HT-29 (cell line): ENCODE results near the gene TECPR2. TPM values are rescaled to one million over a fixed set of nuclear protein-coding genes. Genes with fewer than 3 reads are reported as not detected.
"Not testable (repeated sequence)": the region's sequence is repeated elsewhere in the genome, so short reads cannot be mapped to it uniquely, and the experiment has no call there.

ENCODE experiments used
- DNase-seq: peaks from one replicate; pipeline ENCODE4 v3.0.0-alpha.2; 2015; ENCODE audit warnings: low spot score
- total RNA-seq: library from RNA; depleted of rRNA; stranded (reverse); fragments of >200 nt; shearing (Covaris generic); gene quantifications from 2 replicates; pipeline ENCODE4 v1.2.3, GENCODE V29; 2014; rRNA removed

Gene TECPR2, protein sequence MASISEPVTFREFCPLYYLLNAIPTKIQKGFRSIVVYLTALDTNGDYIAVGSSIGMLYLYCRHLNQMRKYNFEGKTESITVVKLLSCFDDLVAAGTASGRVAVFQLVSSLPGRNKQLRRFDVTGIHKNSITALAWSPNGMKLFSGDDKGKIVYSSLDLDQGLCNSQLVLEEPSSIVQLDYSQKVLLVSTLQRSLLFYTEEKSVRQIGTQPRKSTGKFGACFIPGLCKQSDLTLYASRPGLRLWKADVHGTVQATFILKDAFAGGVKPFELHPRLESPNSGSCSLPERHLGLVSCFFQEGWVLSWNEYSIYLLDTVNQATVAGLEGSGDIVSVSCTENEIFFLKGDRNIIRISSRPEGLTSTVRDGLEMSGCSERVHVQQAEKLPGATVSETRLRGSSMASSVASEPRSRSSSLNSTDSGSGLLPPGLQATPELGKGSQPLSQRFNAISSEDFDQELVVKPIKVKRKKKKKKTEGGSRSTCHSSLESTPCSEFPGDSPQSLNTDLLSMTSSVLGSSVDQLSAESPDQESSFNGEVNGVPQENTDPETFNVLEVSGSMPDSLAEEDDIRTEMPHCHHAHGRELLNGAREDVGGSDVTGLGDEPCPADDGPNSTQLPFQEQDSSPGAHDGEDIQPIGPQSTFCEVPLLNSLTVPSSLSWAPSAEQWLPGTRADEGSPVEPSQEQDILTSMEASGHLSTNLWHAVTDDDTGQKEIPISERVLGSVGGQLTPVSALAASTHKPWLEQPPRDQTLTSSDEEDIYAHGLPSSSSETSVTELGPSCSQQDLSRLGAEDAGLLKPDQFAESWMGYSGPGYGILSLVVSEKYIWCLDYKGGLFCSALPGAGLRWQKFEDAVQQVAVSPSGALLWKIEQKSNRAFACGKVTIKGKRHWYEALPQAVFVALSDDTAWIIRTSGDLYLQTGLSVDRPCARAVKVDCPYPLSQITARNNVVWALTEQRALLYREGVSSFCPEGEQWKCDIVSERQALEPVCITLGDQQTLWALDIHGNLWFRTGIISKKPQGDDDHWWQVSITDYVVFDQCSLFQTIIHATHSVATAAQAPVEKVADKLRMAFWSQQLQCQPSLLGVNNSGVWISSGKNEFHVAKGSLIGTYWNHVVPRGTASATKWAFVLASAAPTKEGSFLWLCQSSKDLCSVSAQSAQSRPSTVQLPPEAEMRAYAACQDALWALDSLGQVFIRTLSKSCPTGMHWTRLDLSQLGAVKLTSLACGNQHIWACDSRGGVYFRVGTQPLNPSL (N-terminal part only)
- total RNA-seq, result 5.3 and 8.9 TPM in 2 replicates

DNA sequence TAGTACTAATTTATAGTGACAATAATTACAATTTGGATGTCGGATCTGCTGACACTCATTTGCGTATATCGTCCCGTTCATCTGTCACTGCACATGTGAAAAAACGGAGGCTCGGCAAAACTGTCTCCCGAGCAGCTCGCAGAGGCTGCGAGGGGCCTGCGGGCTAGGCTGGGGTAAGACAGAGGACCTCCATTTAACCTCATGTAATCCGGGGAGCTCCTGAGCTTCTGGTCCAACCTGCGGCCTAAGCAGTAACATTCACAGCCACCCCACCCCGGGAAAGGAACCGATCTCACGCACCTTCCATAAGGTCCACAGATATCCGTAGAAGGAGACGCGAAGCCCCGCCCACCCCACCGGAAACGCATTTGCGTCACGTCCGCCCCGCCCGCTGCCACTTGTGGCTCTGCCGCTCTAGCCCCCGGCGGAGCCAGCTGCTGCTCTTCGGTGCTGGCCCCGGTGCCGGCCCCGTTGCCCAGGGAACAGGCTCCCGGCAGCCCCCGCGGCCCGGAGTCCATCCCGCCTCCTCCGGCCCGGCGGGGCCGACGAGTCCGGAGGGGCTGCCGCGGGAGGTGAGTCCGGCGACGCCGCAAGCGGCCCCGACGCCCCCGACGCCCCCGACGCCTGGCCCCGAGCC, at the start of gene TECPR2, which contains the start of gene CINP:
Gene TECPR2, plus strand, starts transcription at position 397 of the 637 bp plus-strand sequence. CDS start 13,781 bp downstream, outside the sequence.
Gene CINP, minus strand, starts transcription at position 346 of the 637 bp plus-strand sequence. Its CDS starts 39 bp downstream, at position 307.
- peak; percentile 89 for DNase-seq

DNA sequence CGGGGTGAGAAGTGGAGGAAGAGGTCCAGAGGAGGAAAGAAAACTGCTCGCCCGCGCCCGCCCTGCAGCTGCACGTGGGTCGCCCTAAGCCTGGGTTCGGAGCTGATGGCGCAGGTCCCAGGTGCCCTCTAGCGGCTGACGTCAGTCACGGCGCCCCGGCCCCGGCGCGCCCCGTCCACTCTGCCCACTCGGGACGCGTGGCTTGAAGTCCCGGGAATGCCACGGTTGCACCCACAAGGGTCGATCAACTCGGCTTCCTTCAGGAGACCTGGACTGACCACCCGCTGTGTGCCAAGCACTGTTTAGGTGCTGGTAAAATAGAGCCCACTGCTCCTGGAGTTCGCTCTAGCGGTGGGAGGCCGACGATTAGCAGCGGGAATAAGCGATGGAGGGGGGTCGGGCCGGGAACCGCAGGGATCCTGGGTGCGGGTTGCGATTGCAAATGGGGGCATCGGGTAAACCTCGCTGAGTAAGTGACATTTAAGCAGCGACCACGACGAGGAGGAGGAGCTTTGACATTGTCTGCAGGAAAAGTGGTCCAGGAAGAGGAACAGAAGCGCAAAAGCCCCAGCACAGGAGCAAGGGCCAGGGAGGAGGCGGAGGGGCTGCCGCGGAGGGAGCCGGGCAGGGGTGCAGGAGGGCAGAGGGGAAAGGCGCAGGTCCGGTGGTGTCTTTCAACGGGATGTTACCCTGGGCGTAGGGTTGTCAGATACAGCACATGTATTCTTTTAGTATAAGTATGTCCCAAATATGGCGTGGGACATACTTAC, 48.3 kb upstream of the TECPR2 start:
- peak; percentile 73 for DNase-seq

DNA sequence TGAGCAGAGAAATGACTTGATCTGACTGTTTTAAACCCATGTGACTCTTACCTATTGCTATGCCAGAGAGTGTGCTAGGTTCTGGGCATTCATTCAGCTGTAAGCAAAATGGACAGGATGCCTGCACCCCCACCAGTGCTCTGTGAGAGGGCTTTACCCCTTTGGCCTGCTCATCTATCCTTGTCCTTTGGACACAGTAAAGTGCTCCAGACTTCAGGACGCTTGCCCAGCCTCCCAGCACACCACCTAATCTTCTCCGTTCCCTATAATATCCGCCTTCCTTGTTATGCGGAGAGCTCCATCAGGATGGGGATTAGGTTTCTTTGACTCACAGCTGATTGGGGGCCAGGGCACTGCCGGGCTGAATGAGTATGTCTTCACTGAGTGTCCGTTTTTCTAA, 47.6 kb upstream of the TECPR2 start:
- DNase-seq, result no peak

DNA sequence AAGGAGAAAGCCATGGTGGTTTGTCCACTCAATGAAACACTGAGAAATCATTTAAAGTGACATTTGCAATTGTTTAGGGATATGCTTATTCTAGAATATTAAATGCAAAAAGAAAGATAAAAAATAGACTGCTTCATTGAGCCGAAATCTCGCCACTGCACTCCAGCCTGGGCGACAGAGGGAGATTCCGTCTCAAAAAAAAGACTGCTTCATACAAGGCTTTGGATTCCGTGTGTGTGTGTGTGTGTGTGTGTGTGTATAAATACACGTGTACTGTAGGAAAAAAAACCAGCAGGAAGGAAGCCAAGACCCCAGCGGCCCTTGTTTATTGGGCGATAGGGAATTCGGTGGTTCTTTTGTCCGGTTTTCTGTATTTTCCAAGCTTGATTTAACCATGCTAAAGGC, 46.4 kb upstream of the TECPR2 start:
- peak; percentile 53 for DNase-seq

DNA sequence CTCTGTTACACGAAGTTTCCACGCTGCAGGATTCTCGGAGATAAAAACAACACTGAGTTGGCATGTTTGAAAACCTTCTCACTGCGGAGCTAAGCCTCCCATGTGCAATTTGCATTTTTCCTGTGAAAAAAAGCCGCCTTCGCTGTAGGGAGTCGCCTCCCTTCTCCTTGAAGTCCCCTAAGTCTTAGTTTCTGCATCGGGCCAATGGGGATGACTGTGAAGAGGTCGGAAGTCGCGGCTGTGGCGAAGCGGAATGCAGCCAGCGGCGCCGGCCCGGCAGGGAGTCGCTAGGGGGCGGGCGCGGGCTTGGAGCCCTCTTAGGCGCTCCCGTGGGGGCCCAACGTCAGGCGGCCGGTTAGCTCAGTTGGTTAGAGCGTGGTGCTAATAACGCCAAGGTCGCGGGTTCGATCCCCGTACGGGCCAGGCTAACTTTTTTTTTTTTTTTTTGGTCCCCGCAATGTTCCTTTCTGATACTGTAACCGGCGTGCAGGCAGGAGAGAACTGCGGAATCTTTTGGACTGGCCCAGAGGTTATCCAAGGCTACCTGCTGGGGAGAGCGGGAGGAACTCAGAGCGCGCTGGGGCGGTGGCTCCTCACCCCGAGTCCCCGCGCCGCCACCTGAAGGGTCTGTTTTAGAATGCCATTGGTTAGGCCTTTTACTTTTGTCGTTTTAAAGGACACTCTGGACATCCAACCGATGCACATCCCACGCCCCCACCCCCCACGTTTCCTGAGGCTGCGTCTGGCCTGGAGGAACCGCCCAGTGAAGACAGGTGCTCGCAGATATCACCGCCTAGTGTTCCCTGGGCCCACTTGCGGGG, 45.8 kb upstream of the TECPR2 start:
- DNase-seq, result peak; percentile 85

DNA sequence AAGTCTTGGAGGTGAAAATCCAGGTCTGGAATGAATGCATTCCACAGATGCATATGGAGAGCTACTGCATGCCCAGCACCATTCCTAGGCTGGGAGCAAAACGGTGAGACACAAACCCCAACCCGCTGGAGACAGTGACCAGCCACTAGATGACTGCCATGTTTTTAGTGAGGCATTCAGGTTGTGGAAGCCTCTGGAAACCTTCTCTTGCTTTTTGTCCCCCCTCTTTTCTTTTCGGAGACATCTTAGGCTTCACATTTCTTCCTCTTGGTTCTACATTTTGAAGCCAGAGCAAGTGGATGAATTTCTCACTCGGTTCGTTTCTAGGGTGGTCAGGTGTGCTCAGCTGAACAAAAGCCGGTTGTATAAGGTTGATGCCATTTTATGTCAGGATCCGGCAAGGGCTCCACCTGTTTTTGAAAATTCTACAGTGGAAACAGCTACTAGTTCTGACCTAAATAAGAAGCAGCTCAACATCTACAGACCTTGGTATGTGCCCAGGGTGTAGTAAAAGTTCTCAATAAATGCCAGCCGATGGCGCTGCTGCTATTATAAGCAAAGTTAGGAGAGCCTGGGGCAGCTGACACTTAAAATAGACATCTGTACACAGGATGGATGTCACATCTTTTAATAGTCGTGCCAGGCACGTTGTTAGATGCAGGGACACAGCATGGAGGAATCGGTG, 45.0 kb upstream of the TECPR2 start:
- DNase-seq, result peak; percentile 60

DNA sequence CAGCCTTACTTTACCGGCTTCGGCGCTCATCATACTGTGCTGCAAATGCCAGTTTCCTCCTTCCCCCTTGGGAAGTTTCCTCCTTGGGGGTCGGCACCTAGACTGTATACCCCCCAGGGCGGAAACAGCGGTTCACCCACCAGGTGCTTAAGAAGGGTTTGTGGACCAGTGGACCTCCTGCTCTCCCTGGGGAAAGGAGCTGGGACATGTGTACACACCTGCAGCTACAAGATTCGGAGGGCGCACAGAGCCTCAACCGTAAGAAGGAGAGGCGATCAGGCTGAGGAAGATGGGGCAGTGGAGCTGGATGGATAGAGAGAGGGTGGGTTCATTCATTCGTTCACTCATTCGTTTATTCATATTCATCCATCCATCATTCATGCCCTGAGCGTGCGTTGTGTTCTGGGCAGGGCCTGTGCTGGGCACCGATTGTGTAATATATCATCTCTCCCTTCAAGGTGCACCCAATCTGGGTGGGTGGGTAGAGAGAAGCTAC, 43.9 kb upstream of the TECPR2 start:
- DNase-seq, result no peak

DNA sequence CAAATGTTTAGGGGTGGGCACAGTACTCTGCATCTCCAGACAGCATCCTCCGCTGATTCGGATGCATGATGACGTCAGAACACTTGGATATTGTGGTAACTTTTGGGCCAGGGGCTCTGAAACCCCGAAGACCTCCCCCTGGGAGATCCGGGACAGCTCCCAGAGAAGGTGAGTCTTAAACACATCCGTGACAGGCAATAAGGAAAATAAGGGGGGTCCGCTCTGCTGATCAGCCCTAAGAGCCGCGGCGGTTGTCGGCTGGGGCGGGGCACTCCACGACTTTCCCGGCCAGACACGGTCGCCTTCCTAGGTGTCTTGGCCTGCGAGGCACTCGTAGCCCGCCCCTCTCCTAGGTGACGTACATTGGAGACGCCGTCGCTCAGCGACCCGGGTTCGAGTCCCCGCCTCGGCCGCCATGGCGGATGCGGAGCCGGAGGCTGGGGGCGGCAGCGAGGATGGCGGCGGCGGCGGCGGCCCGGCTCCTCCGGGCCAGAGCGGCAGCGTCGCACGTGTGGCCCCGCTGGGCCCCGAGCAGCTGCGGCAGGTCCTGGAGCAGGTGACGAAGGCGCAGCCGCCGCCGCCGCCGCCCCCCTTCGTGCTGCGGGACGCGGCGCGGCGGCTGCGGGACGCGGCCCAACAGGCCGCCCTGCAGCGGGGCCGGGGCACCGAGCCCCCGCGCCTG, 43.2 kb upstream of the TECPR2 start, which contains the start of gene ZNF839:
Gene ZNF839, plus strand, starts transcription at position 396 of the 682 bp plus-strand sequence. Its CDS starts 20 bp downstream, at position 416.
- DNase-seq, result peak; percentile 73

DNA sequence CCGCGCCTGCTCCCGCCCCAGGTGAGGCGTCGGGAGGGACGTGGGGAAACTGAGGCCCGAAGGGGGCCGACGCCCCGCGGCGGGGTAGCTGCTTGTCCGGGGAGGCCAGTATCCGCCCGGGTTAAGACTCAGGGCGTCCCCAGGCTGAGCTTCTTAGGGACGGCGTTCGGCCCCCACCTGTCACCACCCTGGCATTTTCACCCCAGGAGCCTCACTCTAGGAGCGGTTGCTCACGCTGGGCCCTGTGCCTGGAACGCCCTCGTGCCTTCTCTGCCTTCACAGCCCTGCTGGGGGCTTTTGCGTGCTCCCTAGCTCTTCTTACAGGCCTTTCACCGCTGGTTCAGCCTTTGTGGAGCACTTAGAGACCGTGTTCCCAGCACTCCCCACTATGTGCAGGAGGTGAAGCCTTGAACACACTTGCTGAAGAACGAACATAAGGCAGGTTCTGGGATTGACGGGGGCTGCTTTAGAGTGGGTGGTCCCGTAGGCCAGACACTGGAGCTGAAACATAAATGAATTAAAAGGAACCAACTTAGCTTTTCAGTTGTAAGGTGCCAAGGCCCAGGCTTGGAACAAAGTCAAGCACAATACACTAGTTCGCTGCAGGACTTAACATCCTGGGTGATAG, 42.6 kb upstream of the TECPR2 start:
- peak; percentile 17 for DNase-seq

DNA sequence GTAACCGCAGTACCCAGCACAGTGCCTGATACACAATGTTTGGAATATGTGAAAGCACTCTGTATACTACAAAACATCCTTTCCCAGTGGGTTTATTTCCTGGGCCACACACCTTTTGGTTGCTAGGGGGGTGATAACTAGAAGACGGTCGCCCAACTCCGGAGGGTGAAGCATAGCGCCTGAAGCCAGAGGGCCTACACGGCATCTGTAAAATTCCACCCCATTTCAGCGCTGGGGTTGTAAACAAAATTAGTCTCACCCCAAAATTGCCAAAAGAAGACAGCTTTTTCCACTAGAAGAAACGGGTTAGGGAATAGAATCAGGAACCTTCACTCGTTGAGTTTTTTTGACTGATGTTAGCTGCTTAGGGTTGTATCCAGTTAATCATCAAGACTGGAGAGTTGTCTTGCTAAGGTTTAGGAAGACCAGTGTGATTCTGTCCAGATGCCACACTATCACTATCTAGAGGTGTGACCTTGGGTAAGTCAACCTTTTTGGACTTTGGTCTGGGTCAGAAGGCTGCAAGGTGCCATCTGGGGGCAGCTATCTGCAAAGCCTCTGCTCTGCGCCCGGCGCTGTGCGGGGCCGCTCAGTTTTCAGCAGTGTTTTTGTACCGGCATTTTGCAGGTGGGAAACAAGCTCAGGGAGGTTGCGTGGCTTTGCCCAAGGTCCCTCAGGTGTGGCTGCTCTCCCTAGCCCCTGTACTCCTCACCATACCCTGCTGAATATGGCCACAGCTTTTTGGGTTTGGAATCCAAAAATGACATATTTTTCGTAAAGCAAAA, 41.9 kb upstream of the TECPR2 start:
- no peak for DNase-seq

DNA sequence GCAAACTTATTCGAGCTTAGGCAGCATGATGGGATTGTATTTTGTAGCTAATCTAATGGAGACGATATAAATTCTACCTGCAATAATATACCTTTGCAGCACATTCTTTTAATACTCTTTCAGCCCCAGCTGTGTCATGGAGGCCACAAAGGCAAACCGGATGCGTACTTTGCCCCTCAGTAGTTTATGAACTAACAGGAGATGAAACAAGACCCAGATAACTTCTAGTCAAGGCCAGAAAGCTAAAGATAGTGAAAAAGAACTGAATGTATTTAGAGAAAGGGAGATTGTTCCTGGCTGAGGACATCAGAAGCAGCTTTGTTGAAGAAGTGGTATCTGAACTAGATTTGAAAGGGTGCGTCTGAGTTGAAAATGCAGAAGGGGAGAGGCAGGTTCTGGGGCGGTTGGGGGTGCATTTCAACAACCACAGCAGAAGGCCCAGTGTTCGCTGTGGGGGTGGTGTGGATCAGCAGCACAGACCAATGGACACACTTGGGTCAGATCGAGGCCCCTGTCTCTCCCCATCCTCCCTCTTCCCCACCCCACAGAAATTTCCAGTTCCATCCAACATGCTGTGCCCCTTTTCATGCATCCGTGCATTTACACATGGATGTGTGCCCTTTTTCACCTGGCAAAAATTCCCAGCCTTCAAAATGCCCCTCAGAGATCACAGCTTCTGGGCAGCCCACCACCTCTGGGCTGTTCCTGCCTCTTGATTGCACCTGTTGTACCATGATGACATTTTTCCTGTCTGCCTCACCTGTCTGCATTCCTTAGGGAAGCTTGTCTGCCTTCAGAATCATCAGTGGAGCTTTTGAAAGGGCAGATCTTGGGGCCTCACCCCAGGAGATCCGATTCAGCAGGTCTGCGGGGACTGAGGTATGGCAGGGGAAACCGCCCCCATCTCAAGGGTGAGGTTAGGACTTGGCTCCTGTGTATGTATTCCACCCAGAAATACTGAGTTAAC, 41.0 kb upstream of the TECPR2 start:
- DNase-seq, result no peak

DNA sequence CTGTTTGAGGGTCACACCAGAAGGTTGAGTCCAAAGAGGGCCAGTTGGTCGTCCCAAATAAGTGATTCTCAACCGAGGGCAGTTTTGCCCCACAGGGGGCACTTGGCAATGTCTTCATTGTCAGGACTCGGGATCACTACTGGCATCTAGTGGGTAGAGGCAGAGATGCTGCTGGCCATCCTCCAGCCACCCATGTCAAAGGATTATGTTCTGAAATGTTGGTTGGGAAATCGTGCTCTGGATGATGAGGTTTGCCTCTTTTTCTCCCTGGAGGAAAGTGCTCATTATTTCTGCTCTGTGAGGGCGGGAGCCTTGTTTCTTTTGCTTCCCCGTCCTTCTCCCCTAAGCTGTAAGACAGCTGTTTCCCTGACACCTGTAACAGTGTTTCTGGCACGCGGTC, 39.6 kb upstream of the TECPR2 start:
- DNase-seq, result peak; percentile 68

DNA sequence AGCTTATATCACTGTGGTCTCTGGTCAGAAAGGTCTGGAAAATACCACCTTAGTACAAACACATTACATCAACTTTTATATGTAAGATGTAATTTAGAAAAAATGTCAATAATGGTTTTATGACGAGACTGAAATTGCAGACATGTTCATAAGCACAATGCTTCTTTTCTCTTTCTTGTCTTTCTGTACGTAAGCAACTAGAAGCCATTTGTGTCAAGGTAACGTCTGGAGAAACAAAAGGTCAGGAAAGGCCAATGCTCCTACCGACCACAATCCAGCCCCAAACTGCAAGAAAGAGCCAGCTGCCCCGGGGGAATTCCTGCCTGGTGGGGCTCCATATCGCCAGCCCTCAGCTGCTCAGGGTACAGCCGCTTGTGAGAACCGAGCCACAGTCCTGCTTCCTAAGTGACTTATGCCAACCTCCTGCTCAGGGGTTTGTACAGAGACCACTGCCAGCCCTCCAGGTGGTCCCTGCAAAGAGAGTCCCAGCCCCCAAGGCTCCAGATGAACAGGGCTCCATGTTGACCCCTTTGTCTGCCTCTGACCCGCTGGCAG, 36.9 kb upstream of the TECPR2 start:
- DNase-seq, result no peak

DNA sequence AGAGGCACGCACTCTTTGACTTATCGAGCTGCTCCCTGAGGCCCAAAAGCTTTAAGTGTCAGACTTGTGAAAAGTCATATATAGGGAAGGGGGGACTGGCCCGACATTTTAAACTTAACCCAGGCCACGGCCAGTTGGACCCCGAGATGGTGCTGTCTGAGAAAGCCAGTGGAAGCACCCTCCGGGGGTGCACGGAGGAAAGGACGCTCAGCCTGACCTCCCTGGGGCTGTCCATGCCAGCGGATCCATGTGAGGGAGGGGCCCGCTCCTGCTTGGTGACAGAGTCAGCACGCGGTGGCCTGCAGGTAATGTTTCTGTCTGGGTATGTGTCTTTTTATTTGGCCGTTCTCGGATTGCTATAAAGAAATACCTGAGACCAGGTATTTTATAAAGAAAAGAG, 36.2 kb upstream of the TECPR2 start:
- no peak for DNase-seq

DNA sequence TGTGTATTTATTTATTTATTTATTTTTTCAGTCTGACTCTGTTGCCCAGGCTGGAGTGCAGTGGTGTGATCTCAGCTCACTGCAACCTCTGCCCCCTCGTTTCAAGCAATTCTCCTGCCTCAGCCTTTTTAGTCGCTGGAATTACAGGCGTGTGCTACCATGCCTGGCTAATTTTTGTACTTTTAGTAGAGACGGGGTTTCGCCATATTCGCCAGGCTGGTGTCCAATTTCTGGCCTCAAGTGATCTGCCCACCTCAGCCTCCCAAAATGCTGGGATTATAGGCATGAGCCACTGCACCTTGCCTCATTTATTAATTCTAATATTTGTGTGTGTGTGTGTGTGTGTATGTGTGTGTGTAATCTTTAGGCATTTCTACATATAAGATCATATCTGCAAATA, 33.4 kb upstream of the TECPR2 start:
- DNase-seq, result not testable (repeated sequence)
